ENCODE data around the gene STXBP1. TPM values are rescaled to one million over a fixed set of nuclear protein-coding genes. Genes with fewer than 3 reads are reported as not detected.

Gene STXBP1
- polyA plus RNA-seq, 3 donors = 0.27 to 0.59 TPM; not detected in 1

DNA sequence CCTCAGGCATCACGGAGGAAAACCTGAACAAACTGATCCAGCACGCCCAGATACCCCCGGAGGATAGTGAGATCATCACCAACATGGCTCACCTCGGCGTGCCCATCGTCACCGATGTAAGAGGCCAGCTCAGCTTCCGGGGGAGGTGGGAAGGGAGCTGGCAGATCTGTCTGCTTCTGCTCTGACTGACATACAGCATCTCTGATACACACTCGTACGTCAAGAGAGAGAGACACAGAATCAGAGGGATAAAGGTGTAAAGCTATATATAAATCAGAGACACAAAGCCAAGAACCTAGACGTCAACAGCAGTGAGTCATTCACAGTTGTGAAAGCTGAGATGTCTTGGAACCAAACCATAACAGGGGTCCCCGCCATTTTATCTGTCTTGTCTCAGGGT, 64.6 kb downstream of the STXBP1 start:
- Histone ChIP-seq H3K27me3 (ENCODE audit: control insufficient read depth in 2 of 2, insufficient read depth in 2 of 2, low read length in 2 of 2) (no peaks in the 10 kb centered on the region), H2AFZ (ENCODE audit: insufficient read depth, low read depth, low read length, poor library complexity, severe bottlenecking) (no peak overlapping the region), H3K27ac (ENCODE audit: low read depth in 1 of 2, low read length in 2 of 2) (no peak overlapping the region), H3K4me3 (replicated peaks in 1 of 3; ENCODE audit: low read depth in 2 of 3, low read length in 3 of 3) (no peak overlapping the region), H3K9ac (ENCODE audit: insufficient read depth, low read length, poor library complexity, severe bottlenecking) (no peak overlapping the region), H3K9me3 (replicated peaks in 1 of 2; ENCODE audit: control insufficient read depth in 1 of 2, insufficient read depth in 1 of 2, low read length in 2 of 2) (no peaks in the 10 kb centered on the region), H3K36me3 (replicated peaks in 1 of 2; ENCODE audit: control insufficient read depth in 1 of 2, insufficient read depth in 2 of 2, low read length in 2 of 2) (no peaks in the 10 kb centered on the region), H4K20me1 (ENCODE audit: insufficient read depth, low read length) (no peaks in the 10 kb centered on the region), H3K79me2 (ENCODE audit: insufficient read depth, low read length) (no peaks in the 10 kb centered on the region), H3K4me2 (replicated peaks; ENCODE audit: extremely low read depth, low read length, poor library complexity, severe bottlenecking) (no peak overlapping the region), H3K4me1 (ENCODE audit: control insufficient read depth in 1 of 2, insufficient read depth in 2 of 2, low read length in 2 of 2) (no peaks in the 10 kb centered on the region)
- Mint-ChIP-seq H3K9me3 (no peaks in the 10 kb centered on the region), H3K4me3 (no peak overlapping the region), H3K4me1 (no peaks in the 10 kb centered on the region), H3K27ac (no peak overlapping the region), H3K36me3 (no peaks in the 10 kb centered on the region), H3K27me3 (ENCODE audit: low read depth in 3 of 3) (peaks cover 0 to 3% (median 0%) of the 10 kb centered on the region in 3 donors)
- TF ChIP-seq, protein P1, sequence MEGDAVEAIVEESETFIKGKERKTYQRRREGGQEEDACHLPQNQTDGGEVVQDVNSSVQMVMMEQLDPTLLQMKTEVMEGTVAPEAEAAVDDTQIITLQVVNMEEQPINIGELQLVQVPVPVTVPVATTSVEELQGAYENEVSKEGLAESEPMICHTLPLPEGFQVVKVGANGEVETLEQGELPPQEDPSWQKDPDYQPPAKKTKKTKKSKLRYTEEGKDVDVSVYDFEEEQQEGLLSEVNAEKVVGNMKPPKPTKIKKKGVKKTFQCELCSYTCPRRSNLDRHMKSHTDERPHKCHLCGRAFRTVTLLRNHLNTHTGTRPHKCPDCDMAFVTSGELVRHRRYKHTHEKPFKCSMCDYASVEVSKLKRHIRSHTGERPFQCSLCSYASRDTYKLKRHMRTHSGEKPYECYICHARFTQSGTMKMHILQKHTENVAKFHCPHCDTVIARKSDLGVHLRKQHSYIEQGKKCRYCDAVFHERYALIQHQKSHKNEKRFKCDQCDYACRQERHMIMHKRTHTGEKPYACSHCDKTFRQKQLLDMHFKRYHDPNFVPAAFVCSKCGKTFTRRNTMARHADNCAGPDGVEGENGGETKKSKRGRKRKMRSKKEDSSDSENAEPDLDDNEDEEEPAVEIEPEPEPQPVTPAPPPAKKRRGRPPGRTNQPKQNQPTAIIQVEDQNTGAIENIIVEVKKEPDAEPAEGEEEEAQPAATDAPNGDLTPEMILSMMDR (IDR thresholded peaks at IDR 0.05) = no peak
- intact Hi-C loops (cut with micrococcal nuclease) = no loop called here
- WGBS (ENCODE audit: insufficient coverage) = 100% methylated on average over 2 of the region's 12 CpGs
- DNase-seq = no peak

DNA sequence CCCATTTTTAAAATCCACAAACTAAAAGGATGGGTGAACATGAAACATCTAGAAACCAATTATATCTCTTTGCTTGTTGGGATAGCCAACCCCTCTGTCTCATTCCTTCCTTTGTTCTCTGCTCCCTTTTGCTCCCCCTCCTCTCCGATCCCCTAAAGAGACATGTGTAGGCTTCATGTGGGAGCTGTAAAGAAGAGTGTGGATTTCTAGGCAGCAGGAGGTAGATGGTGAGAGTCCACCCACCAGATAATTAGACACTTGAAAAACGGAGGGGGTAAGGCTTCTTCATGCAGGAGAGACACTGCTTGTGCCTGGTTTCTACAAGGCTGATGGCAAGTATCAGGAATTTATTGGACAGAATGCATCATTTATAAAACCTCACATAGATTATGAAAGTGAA, 67.4 kb downstream of the STXBP1 start:
- Histone ChIP-seq H2AFZ (ENCODE audit: insufficient read depth, low read depth, low read length, poor library complexity, severe bottlenecking) (no peak overlapping the region), H3K9ac (ENCODE audit: insufficient read depth, low read length, poor library complexity, severe bottlenecking) (no peak overlapping the region), H3K9me3 (replicated peaks in 1 of 2; ENCODE audit: control insufficient read depth in 1 of 2, insufficient read depth in 1 of 2, low read length in 2 of 2) (no peaks in the 10 kb centered on the region), H3K36me3 (replicated peaks in 1 of 2; ENCODE audit: control insufficient read depth in 1 of 2, insufficient read depth in 2 of 2, low read length in 2 of 2) (no peaks in the 10 kb centered on the region), H3K4me1 (ENCODE audit: control insufficient read depth in 1 of 2, insufficient read depth in 2 of 2, low read length in 2 of 2) (no peaks in the 10 kb centered on the region), H3K4me3 (replicated peaks in 1 of 3; ENCODE audit: low read depth in 2 of 3, low read length in 3 of 3) (no peak overlapping the region), H3K4me2 (replicated peaks; ENCODE audit: extremely low read depth, low read length, poor library complexity, severe bottlenecking) (no peak overlapping the region), H3K27ac (ENCODE audit: low read depth in 1 of 2, low read length in 2 of 2) (no peak overlapping the region), H3K27me3 (ENCODE audit: control insufficient read depth in 2 of 2, insufficient read depth in 2 of 2, low read length in 2 of 2) (no peaks in the 10 kb centered on the region), H4K20me1 (ENCODE audit: insufficient read depth, low read length) (no peaks in the 10 kb centered on the region), H3K79me2 (ENCODE audit: insufficient read depth, low read length) (no peaks in the 10 kb centered on the region)
- TF ChIP-seq, protein P1 (IDR thresholded peaks at IDR 0.05) = no peak
- DNase-seq = no peak
- Mint-ChIP-seq H3K27me3 (ENCODE audit: low read depth in 3 of 3) (peaks cover 0 to 5% (median 2%) of the 10 kb centered on the region in 3 donors), H3K27ac (no peak overlapping the region), H3K4me3 (no peak overlapping the region), H3K36me3 (no peaks in the 10 kb centered on the region), H3K9me3 (no peaks in the 10 kb centered on the region), H3K4me1 (no peaks in the 10 kb centered on the region)
- no CpG with 5 or more reads among the region's 2 CpGs for whole genome bisulfite sequencing (ENCODE audit: insufficient coverage)
- intact Hi-C loops (cut with micrococcal nuclease) = no loop called here
